A549 (cell line): ENCODE data around the gene ADCY1. TPM values are rescaled to one million over a fixed set of nuclear protein-coding genes. Genes with fewer than 3 reads are reported as not detected.

ENCODE experiments used
- ATAC-seq, 2 experiments: fragments of 200-7000 bp in 1 of 2; fragments of >200 bp in 1 of 2; cut with Nextera tagmentation in 1 of 2; cut with Tn5 transposase in 1 of 2; 3 replicates each; pipeline versions ENCODE4 v1.8.0 to v1.9.1; 2018 to 2020; ENCODE audit warnings: mild to moderate bottlenecking in 1 of 2, moderate library complexity in 1 of 2
- CTCF ChIA-PET: fragments of 300-600 bp; sonication (Branson Sonifier 250); formaldehyde crosslinking; extraction: SDS; loops from one replicate; lab custom pipeline; 2021; ENCODE audit warnings: antibody characterized with exemption, inconsistent platforms; lab: Yijun Ruan, JAX
- POLR2A ChIA-PET: fragments of 350-600 bp; formaldehyde crosslinking; extraction: SDS; loops from one replicate; lab custom pipeline; 2021; ENCODE audit warnings: antibody characterized with exemption, inconsistent platforms; lab: Yijun Ruan, JAX
- DNase-seq, 2 experiments: peaks; one replicate each; pipeline versions ENCODE4 v3.0.0 to v3.0.0-alpha.2; 2011 to 2016; ENCODE audit warnings: low read depth in 1 of 2, low spot score in 1 of 2
- FAIRE-seq: peaks from 2 replicates; lab custom pipeline; 2011; peaks lifted over from hg19 to GRCh38; lab: Jason Lieb, UNC
- H3K27ac ChIP-seq, 2 experiments: fragments of >200 bp; sonication (Bioruptor Twin); formaldehyde crosslinking; 3 replicates each; pipeline ENCODE4 v1.5.1; 2016 to 2017
- H3K4me1 ChIP-seq: fragments of >200 bp; sonication (Bioruptor Twin); formaldehyde crosslinking; 3 replicates; pipeline ENCODE4 v1.6.1; 2016
- H3K4me2 ChIP-seq: fragments of >200 bp; sonication (Bioruptor Twin); formaldehyde crosslinking; 3 replicates; pipeline ENCODE4 v1.6.1; 2016
- H3K4me3 ChIP-seq: fragments of >200 bp; sonication (Bioruptor Twin); formaldehyde crosslinking; 3 replicates; pipeline ENCODE4 v1.5.1; 2016
- H3K9me3 ChIP-seq: fragments of >200 bp; sonication (Bioruptor Twin); formaldehyde crosslinking; 3 replicates; pipeline ENCODE4 v1.6.1; 2016
- ATOH8 ChIP-seq: fragments of 250-450 bp; sonication (Bioruptor Pico); IDR thresholded peaks from 2 replicates; pipeline ENCODE4 v1.5.0; 2020; ENCODE audit warnings: low read depth, mild to moderate bottlenecking, moderate library complexity
- BCL3 ChIP-seq: fragments of >200 bp; sonication (Bioruptor Twin); formaldehyde crosslinking; IDR thresholded peaks from 3 replicates; pipeline ENCODE4 v1.6.1; 2016
- BHLHE40 ChIP-seq: IDR thresholded peaks from 2 replicates; pipeline ENCODE4 v1.6.1; 2012; ENCODE audit warnings: low read depth, low read length, inconsistent platforms
- CEBPB ChIP-seq, 2 experiments: fragments of >200 bp in 1 of 2; sonication (Bioruptor Twin) in 1 of 2; formaldehyde crosslinking in 1 of 2; IDR thresholded peaks; 2 replicates each; pipeline ENCODE4 v1.6.1; 2012 to 2016
- CHD2 ChIP-seq: fragments of 150-350 bp; IDR thresholded peaks from 2 replicates; pipeline ENCODE4 v1.6.1; 2014; ENCODE audit warnings: low read length; ENCODE audit not compliant: partially characterized antibody
- CHD4 ChIP-seq: fragments of 200-600 bp; sonication (generic); IDR thresholded peaks from 2 replicates; pipeline ENCODE4 v1.6.1; 2016; ENCODE audit warnings: antibody characterized with exemption, mild to moderate bottlenecking, borderline replicate concordance
- FOSB ChIP-seq: fragments of 250-450 bp; sonication (Bioruptor Pico); IDR thresholded peaks from 2 replicates; pipeline ENCODE4 v1.5.0; 2020; ENCODE audit warnings: mild to moderate bottlenecking, moderate library complexity
- FOSL2 ChIP-seq, 2 experiments: fragments of 450-650 bp in 1 of 2; fragments of >200 bp in 1 of 2; sonication (Bioruptor Twin) in 1 of 2; formaldehyde crosslinking; IDR thresholded peaks; 2 replicates each; pipeline versions ENCODE4 v1.5.0 to v1.6.1; 2016 to 2020; ENCODE audit warnings: mild to moderate bottlenecking in 1 of 2, moderate library complexity in 1 of 2
- FOXS1 ChIP-seq: fragments of 250-450 bp; sonication (Bioruptor Pico); IDR thresholded peaks from 2 replicates; pipeline ENCODE4 v1.5.0; 2020; ENCODE audit warnings: mild to moderate bottlenecking, moderate library complexity
- GATA3 ChIP-seq: IDR thresholded peaks from 2 replicates; pipeline ENCODE4 v1.6.1; 2012; ENCODE audit warnings: borderline replicate concordance
- HEYL ChIP-seq: fragments of 250-450 bp; sonication (Bioruptor Pico); IDR thresholded peaks from 2 replicates; pipeline ENCODE4 v1.8.0; 2021; ENCODE audit warnings: mild to moderate bottlenecking, moderate library complexity
- HOXB13 ChIP-seq: fragments of 250-450 bp; sonication (Bioruptor Pico); IDR thresholded peaks from 2 replicates; pipeline ENCODE4 v1.5.0; 2020; ENCODE audit warnings: low read depth, mild to moderate bottlenecking, moderate library complexity
- HOXB5 ChIP-seq: fragments of 250-450 bp; sonication (Bioruptor Pico); IDR thresholded peaks from 2 replicates; pipeline ENCODE4 v1.5.0; 2020; ENCODE audit warnings: mild to moderate bottlenecking, moderate library complexity
- JUN ChIP-seq, 2 experiments: fragments of >200 bp; sonication (Bioruptor Twin); formaldehyde crosslinking; IDR thresholded peaks; 2 replicates in 1 of 2; 3 replicates in 1 of 2; pipeline ENCODE4 v1.6.1; 2016 to 2017
- JUNB ChIP-seq: fragments of >200 bp; sonication (Bioruptor Twin); formaldehyde crosslinking; IDR thresholded peaks from 2 replicates; pipeline ENCODE4 v1.6.1; 2016
- KDM5A ChIP-seq: fragments of 200-600 bp; sonication (generic); IDR thresholded peaks from 2 replicates; pipeline ENCODE4 v1.6.1; 2016; ENCODE audit warnings: antibody characterized with exemption, mild to moderate bottlenecking
- MYC ChIP-seq: IDR thresholded peaks from 2 replicates; pipeline ENCODE4 v1.6.1; 2012; ENCODE audit warnings: mild to moderate bottlenecking, inconsistent platforms, low read length, improper control_type of control experiment, borderline replicate concordance
- NPAS2 ChIP-seq: fragments of 250-450 bp; sonication (Bioruptor Pico); IDR thresholded peaks from 2 replicates; pipeline ENCODE4 v1.8.0; 2022; ENCODE audit warnings: mild to moderate bottlenecking, moderate library complexity, borderline replicate concordance
- NR3C1 ChIP-seq: fragments of >200 bp; sonication (Bioruptor Twin); formaldehyde crosslinking; IDR thresholded peaks from 3 replicates; pipeline ENCODE4 v1.6.1; 2017
- PHF8 ChIP-seq: fragments of 200-600 bp; sonication (generic); IDR thresholded peaks from 2 replicates; pipeline ENCODE4 v1.6.1; 2016; ENCODE audit warnings: low read depth, mild to moderate bottlenecking, antibody characterized with exemption, moderate library complexity, borderline replicate concordance
- POLR2A ChIP-seq: IDR thresholded peaks from 2 replicates; pipeline ENCODE4 v1.6.1; 2012; ENCODE audit warnings: mild to moderate bottlenecking, low read length
- RCOR1 ChIP-seq: fragments of 150-350 bp; IDR thresholded peaks from 2 replicates; pipeline ENCODE4 v1.6.1; 2014; ENCODE audit warnings: antibody characterized with exemption, low read length, low read depth
- RNF2 ChIP-seq: fragments of 200-600 bp; sonication (generic); IDR thresholded peaks from 2 replicates; pipeline ENCODE4 v1.6.1; 2016; ENCODE audit warnings: low read depth, mild to moderate bottlenecking, antibody characterized with exemption, moderate library complexity, borderline replicate concordance
- TP53 ChIP-seq: fragments of 250-450 bp; sonication (Bioruptor Pico); IDR thresholded peaks from 2 replicates; pipeline ENCODE4 v1.5.0; 2021; ENCODE audit warnings: mild to moderate bottlenecking, moderate library complexity
- USF2 ChIP-seq: fragments of 450-650 bp; IDR thresholded peaks from 2 replicates; pipeline ENCODE4 v1.6.1; 2014; ENCODE audit warnings: antibody characterized with exemption
- ZFP36 ChIP-seq: fragments of 450-650 bp; IDR thresholded peaks from 2 replicates; pipeline ENCODE4 v1.6.1; 2014; ENCODE audit warnings: borderline replicate concordance; ENCODE audit not compliant: partially characterized antibody
- ZNF302 ChIP-seq: fragments of 250-450 bp; sonication (Bioruptor Pico); IDR thresholded peaks from 2 replicates; pipeline ENCODE4 v1.9.0; 2021; ENCODE audit warnings: inconsistent platforms, mild to moderate bottlenecking, moderate library complexity
- WGBS: methylation state at CpG from one replicate; pipeline ENCODE4 v1.1.6; 2017; ENCODE audit errors: missing lambda C conversion rate; 5-methylcytosine and 5-hydroxymethylcytosine counted together
- polyA plus RNA-seq, 4 experiments: library from polyadenylated mRNA; depleted of rRNA in 3 of 4; stranded (reverse); fragments of >200 nt; fragmentation: RNase III in 1 of 4; extraction: RNeasy Plus Mini Kit Qiagen cat#74134 plus additional on column Dnase treatment in 1 of 4; gene quantifications; 2 replicates in 3 of 4; 3 replicates in 1 of 4; pipeline ENCODE4 v1.2.3, GENCODE V29; 2011 to 2017
- TF ChIP-seq, protein P1 (sequence below): IDR thresholded peaks from 2 replicates; pipeline ENCODE4 v1.6.1; 2012; ENCODE audit warnings: low read depth, borderline replicate concordance

Gene ADCY1
- polyA plus RNA-seq, 2 of the 4 experiments (the other 2 are of a cell fraction) = 1.3 to 1.7 TPM

- no peak for FAIRE-seq
- TF ChIP-seq JUN (IDR thresholded peaks at IDR 0.05) (no peak), CHD4 (no peak), RNF2 (no peak), GATA3 (no peak), CHD2 (no peak)
- 68% methylated on average over 20 of the region's 20 CpGs for WGBS
- Histone ChIP-seq H3K4me2 (no peak overlapping the region), H3K27ac (no peak overlapping the region), H3K9me3 (no peaks in the 10 kb centered on the region), H3K4me1 (no peaks in the 10 kb centered on the region), H3K4me3 (no peak overlapping the region)
- no peak for DNase-seq
- CTCF ChIA-PET = no interaction called here
- ATAC-seq = no peak
- POLR2A ChIA-PET = no interaction called here
These were observed 129.2 kb downstream of the ADCY1 start for GRCh38 chr7:45703373-45703821.

- Histone ChIP-seq H3K4me2 (no peak overlapping the region), H3K27ac (no peak overlapping the region), H3K4me1 (no peaks in the 10 kb centered on the region), H3K4me3 (no peak overlapping the region), H3K9me3 (no peaks in the 10 kb centered on the region)
- CTCF ChIA-PET = no interaction called here
- TF ChIP-seq FOSB (CRISPR knock-in tag) (no peak), JUNB (no peak), BHLHE40 (no peak), FOXS1 (CRISPR knock-in tag) (no peak), HOXB13 (CRISPR knock-in tag) (no peak), ZNF302 (CRISPR knock-in tag) (no peak), FOSL2 (IDR thresholded peaks at IDR 0.05) (no peak), FOSL2 (CRISPR knock-in tag; IDR thresholded peaks at IDR 0.05) (no peak), ZFP36 (no peak), ATOH8 (CRISPR knock-in tag) (no peak), USF2 (no peak), HOXB5 (CRISPR knock-in tag) (no peak), NR3C1 (no peak), RCOR1 (no peak), KDM5A (no peak)
- FAIRE-seq (no peak), ATAC-seq (no peak), DNase-seq (no peak)
- 40% methylated on average over 10 of the region's 13 CpGs for WGBS
- POLR2A ChIA-PET = no interaction called here
These were observed 129.9 kb downstream of the ADCY1 start for GRCh38 chr7:45703911-45704682.

DNA sequence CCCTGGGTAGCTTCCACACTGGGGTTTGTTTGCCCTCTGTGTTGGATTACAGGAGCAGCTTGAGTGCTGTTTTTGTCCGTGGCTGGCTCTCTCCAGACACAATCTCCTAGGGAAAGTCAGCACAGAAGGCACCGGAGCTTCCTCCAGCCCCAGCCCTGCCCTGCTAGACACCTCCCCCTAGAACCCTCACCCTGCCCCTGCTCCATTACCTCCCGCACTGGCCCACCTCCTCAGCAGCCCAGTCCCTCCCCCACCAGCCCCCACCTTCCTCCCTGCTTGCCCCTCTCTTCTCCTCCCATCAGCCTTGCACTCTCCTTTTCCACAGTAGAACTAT, 130.5 kb downstream of the ADCY1 start:
- ATAC-seq (no peak), FAIRE-seq (no peak), DNase-seq (no peak)
- Histone ChIP-seq H3K4me1 (no peaks in the 10 kb centered on the region), H3K4me3 (no peak overlapping the region), H3K9me3 (no peaks in the 10 kb centered on the region), H3K4me2 (no peak overlapping the region), H3K27ac (no peak overlapping the region)
- ChIA-PET POLR2A (no interaction called here), CTCF (no interaction called here)
- WGBS = 52% methylated on average over 2 of the region's 3 CpGs
- TF ChIP-seq CEBPB (IDR thresholded peaks at IDR 0.05) = no peak
- TF ChIP-seq PHF8 = no peak
- TF ChIP-seq BCL3 = no peak
- no peak for TF ChIP-seq POLR2A
- no peak for TF ChIP-seq MYC
- TF ChIP-seq, protein P1, sequence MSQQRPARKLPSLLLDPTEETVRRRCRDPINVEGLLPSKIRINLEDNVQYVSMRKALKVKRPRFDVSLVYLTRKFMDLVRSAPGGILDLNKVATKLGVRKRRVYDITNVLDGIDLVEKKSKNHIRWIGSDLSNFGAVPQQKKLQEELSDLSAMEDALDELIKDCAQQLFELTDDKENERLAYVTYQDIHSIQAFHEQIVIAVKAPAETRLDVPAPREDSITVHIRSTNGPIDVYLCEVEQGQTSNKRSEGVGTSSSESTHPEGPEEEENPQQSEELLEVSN = no peak
- TF ChIP-seq TP53 (CRISPR knock-in tag) = no peak
- no peak for TF ChIP-seq ZFP36
- TF ChIP-seq HEYL = no peak
- TF ChIP-seq NPAS2 = no peak
